IMR-90 (cell line): ENCODE measurements around the gene CALU.

Source experiments
- CEBPB ChIP-seq: IDR thresholded peaks from 2 replicates; pipeline ENCODE4 v1.6.1; 2012; ENCODE audit warnings: low read depth, low read length, improper control_type of control experiment
- POLR2A ChIP-seq: IDR thresholded peaks from 2 replicates; pipeline ENCODE4 v1.6.1; 2012; ENCODE audit warnings: mild to moderate bottlenecking, low read depth, low read length
- TF ChIP-seq, protein P1 (sequence below): conservative IDR thresholded peaks from 2 replicates; pipeline ENCODE4 v1.5.1; 2012; ENCODE audit warnings: mild to moderate bottlenecking, low read depth, low read length, improper control_type of control experiment
- TF ChIP-seq, protein P2 (sequence below): fragments of 150-350 bp; IDR thresholded peaks from 2 replicates; pipeline ENCODE4 v1.6.1; 2017; ENCODE audit warnings: mild to moderate bottlenecking, antibody characterized with exemption, low read length, low read depth

DNA sequence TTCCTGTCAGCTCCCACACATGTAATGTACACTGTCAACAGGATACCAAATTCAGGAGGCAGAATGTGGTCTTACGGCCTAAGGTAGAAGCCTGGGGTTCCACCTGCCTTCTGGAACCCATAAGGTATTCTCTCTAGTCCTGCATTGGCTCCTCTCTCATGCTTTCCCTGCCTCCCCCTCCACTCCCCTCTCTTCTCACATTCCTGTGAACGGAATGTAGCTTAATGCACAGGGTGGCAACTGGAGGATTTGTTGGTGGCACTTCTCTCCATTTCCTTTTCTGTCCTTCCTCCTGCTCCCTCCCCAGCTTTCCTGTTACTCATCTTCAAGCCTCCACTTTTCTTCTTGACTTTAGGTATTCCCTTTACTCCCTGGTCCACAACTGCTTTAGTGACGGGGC is 79.5 kb downstream of the CALU start:
- TF ChIP-seq, protein P1, sequence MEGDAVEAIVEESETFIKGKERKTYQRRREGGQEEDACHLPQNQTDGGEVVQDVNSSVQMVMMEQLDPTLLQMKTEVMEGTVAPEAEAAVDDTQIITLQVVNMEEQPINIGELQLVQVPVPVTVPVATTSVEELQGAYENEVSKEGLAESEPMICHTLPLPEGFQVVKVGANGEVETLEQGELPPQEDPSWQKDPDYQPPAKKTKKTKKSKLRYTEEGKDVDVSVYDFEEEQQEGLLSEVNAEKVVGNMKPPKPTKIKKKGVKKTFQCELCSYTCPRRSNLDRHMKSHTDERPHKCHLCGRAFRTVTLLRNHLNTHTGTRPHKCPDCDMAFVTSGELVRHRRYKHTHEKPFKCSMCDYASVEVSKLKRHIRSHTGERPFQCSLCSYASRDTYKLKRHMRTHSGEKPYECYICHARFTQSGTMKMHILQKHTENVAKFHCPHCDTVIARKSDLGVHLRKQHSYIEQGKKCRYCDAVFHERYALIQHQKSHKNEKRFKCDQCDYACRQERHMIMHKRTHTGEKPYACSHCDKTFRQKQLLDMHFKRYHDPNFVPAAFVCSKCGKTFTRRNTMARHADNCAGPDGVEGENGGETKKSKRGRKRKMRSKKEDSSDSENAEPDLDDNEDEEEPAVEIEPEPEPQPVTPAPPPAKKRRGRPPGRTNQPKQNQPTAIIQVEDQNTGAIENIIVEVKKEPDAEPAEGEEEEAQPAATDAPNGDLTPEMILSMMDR: no peak
- TF ChIP-seq POLR2A (no peak), CEBPB (no peak)
- TF ChIP-seq, protein P2, sequence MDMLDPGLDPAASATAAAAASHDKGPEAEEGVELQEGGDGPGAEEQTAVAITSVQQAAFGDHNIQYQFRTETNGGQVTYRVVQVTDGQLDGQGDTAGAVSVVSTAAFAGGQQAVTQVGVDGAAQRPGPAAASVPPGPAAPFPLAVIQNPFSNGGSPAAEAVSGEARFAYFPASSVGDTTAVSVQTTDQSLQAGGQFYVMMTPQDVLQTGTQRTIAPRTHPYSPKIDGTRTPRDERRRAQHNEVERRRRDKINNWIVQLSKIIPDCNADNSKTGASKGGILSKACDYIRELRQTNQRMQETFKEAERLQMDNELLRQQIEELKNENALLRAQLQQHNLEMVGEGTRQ: no peak
